ENCODE results near the gene ZFP3. TPM values are rescaled to one million over a fixed set of nuclear protein-coding genes. Genes with fewer than 3 reads are reported as not detected.

The ZFP3 gene
- total and polyA plus RNA-seq, 2 donors (not counting 3 experiments of a cell fraction or from before 2014, with no cell fraction given): 1.7 TPM

DNA sequence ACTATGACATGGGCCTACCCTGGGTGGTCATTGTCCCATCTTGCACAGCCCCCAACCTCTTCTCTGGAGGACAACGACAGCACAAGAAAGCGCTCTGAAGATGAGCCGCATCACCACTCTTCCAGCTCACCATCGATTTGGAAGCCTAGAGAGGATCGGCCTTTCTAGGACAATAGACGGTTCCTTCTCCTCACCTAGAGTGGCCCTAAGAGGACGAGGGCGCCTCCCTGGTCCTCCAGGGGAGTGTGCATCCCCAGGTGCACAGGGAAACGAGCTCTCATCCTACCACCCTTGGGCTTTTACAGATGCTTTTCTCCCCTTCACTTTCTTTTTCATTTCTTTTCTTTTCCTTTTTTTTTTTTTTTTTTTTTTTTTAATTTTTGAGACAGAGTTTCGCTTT is 22.7 kb upstream of the ZFP3 start:
- ChIA-PET CTCF (interaction anchor here (1.4 to 1.9 kb wide), 2 partner anchors 10 to 147 kb away, joined by 3 to 6 read pairs; no protein-coding TSS in a partner anchor), POLR2A (interaction anchor here (0.7 kb wide), 1 partner anchor 228 kb away, joined by 5 read pairs; no protein-coding TSS in a partner anchor)
- H3K4me2 ChIP-seq (ENCODE audit: insufficient read depth, low read length): no peak overlapping the region
- H3K4me1 ChIP-seq (ENCODE audit: control insufficient read depth, extremely low read depth, insufficient read depth, low read length): no peaks in the 10 kb centered on the region
- H3K9ac ChIP-seq (replicated peaks; ENCODE audit: extremely low read depth, insufficient read depth, low read length): no peak overlapping the region
- no TSS peak for BruUV-seq (replicated peaks)
- H4K20me1 ChIP-seq (replicated peaks; ENCODE audit: control insufficient read depth, extremely low read depth, insufficient read depth, low read length): no peaks in the 10 kb centered on the region
- no peak for TF ChIP-seq POLR2AphosphoS5 (IDR thresholded peaks at IDR 0.05; ENCODE audit: insufficient read depth, low read depth, low read length)
- no peak for TF ChIP-seq FOS (IDR thresholded peaks at IDR 0.05; ENCODE audit: borderline replicate concordance, insufficient read depth, low read length)
- no peak for TF ChIP-seq POLR2A (IDR thresholded peaks at IDR 0.05; ENCODE audit: low read depth, low read length)
- TF ChIP-seq MYC (IDR thresholded peaks at IDR 0.05; ENCODE audit: low read depth, low read length): no peak
- no peak for TF ChIP-seq JUN (IDR thresholded peaks at IDR 0.05; ENCODE audit: borderline replicate concordance, insufficient read depth, insufficient read length, low read depth)
- TF ChIP-seq EZH2 (IDR thresholded peaks at IDR 0.05; ENCODE audit: borderline replicate concordance, low read depth, low read length, severe bottlenecking): no peak
- TF ChIP-seq, protein P1, sequence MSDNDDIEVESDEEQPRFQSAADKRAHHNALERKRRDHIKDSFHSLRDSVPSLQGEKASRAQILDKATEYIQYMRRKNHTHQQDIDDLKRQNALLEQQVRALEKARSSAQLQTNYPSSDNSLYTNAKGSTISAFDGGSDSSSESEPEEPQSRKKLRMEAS (IDR thresholded peaks at IDR 0.05; ENCODE audit: insufficient read depth, insufficient read length): no peak
- TF ChIP-seq, protein P2, sequence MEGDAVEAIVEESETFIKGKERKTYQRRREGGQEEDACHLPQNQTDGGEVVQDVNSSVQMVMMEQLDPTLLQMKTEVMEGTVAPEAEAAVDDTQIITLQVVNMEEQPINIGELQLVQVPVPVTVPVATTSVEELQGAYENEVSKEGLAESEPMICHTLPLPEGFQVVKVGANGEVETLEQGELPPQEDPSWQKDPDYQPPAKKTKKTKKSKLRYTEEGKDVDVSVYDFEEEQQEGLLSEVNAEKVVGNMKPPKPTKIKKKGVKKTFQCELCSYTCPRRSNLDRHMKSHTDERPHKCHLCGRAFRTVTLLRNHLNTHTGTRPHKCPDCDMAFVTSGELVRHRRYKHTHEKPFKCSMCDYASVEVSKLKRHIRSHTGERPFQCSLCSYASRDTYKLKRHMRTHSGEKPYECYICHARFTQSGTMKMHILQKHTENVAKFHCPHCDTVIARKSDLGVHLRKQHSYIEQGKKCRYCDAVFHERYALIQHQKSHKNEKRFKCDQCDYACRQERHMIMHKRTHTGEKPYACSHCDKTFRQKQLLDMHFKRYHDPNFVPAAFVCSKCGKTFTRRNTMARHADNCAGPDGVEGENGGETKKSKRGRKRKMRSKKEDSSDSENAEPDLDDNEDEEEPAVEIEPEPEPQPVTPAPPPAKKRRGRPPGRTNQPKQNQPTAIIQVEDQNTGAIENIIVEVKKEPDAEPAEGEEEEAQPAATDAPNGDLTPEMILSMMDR (IDR thresholded peaks at IDR 0.05; ENCODE audit: extremely low read depth in 1 of 2, insufficient read depth in 1 of 2, low read depth in 1 of 2, low read length in 2 of 2): no peak
- TF ChIP-seq GATA2 (IDR thresholded peaks at IDR 0.05; ENCODE audit: insufficient read depth, insufficient read length, low read depth, low read length): no peak
- no peak overlapping the region for H3K4me3 ChIP-seq (replicated peaks in 1 of 3; ENCODE audit: insufficient read depth in 1 of 3, low read depth in 1 of 3, low read length in 3 of 3)
- no peaks in the 10 kb centered on the region for H3K27me3 ChIP-seq (ENCODE audit: control insufficient read depth in 2 of 2, insufficient read depth in 2 of 2, low read length in 2 of 2)
- H3K9me3 ChIP-seq (replicated peaks; ENCODE audit: control insufficient read depth, insufficient read depth, low read length): no peaks in the 10 kb centered on the region
- H3K27ac ChIP-seq (ENCODE audit: insufficient read depth, low read depth, low read length): no peak overlapping the region
- H3K79me2 ChIP-seq (ENCODE audit: control insufficient read depth, insufficient read depth, low read length): no peaks in the 10 kb centered on the region
- intact Hi-C loops (cut with micrococcal nuclease): no loop called here
- H3K36me3 ChIP-seq (ENCODE audit: control insufficient read depth in 2 of 2, extremely low read depth in 1 of 2, insufficient read depth in 2 of 2, low read length in 2 of 2): no peaks in the 10 kb centered on the region
- dilution Hi-C loops (cut with MboI; ENCODE audit: extremely low pct_ligation_motif_present, low sequenced_read_pairs): no loop called here
- no peak overlapping the region for H2AFZ ChIP-seq (ENCODE audit: low read depth, low read length)
- FAIRE-seq: no peak
- H3K9me1 ChIP-seq (replicated peaks; ENCODE audit: control insufficient read depth, extremely low read depth, insufficient read depth, low read length): no peaks in the 10 kb centered on the region
- DNase-seq (ENCODE audit: low read depth, low spot score): no peak
